ENCODE measurements around the gene GAGE12H.
"Not testable (repeated sequence)": the region's sequence is repeated elsewhere in the genome, so short reads cannot be mapped to it uniquely, and the experiment has no call there.

GAGE12H gene

GRCh38 chrX:49579649-49580048 lies at the start of gene GAGE12H:
Gene GAGE12H, plus strand, starts transcription at chrX:49579949. Its CDS starts 1,155 bp downstream, at chrX:49581104.
- not testable (repeated sequence) for DNase-seq

GRCh38 chrX:49531877-49532276 lies 47.9 kb upstream of the GAGE12H start, which contains the start of gene GAGE12C:
Gene GAGE12C, plus strand, starts transcription at chrX:49532177. Its CDS starts 1,155 bp downstream, at chrX:49533332.
- DNase-seq = not testable (repeated sequence)

- DNase-seq = not testable (repeated sequence)
Measured at GRCh38 chrX:49541433-49541832, 38.3 kb upstream of the GAGE12H start, which contains the start of gene GAGE12D. Gene GAGE12D, plus strand, starts transcription at chrX:49541733. Its CDS starts 1,155 bp downstream, at chrX:49542888.

- not testable (repeated sequence) for DNase-seq
Measured at GRCh38 chrX:49550989-49551388, 28.8 kb upstream of the GAGE12H start, which contains the start of gene GAGE12E. Gene GAGE12E, plus strand, starts transcription at chrX:49551289. Its CDS starts 1,155 bp downstream, at chrX:49552444.

- DNase-seq = not testable (repeated sequence)
Measured at GRCh38 chrX:49560542-49560941, 19.2 kb upstream of the GAGE12H start, which contains the start of gene GAGE12F. Gene GAGE12F, plus strand, starts transcription at chrX:49560842. Its CDS starts 1,155 bp downstream, at chrX:49561997.

GRCh38 chrX:49568728-49569127 lies 11.0 kb upstream of the GAGE12H start:
- DNase-seq = not testable (repeated sequence)

- DNase-seq = not testable (repeated sequence)
Measured at GRCh38 chrX:49569152-49569551, 10.6 kb upstream of the GAGE12H start.

- DNase-seq = not testable (repeated sequence)
Measured at GRCh38 chrX:49570100-49570499, 9.6 kb upstream of the GAGE12H start, which contains the start of gene GAGE12G. Gene GAGE12G, plus strand, starts transcription at chrX:49570400. Its CDS starts 1,155 bp downstream, at chrX:49571555.

GRCh38 chrX:49589196-49589595 lies 9.4 kb downstream of the GAGE12H start, which contains the start of gene GAGE2A:
Gene GAGE2A, plus strand, starts transcription at chrX:49589496. Its CDS starts 1,155 bp downstream, at chrX:49590651.
- DNase-seq = not testable (repeated sequence)

- peak; percentile 15 for DNase-seq
Measured at GRCh38 chrX:49589769-49590478, 10.2 kb downstream of the GAGE12H start.

- DNase-seq = not testable (repeated sequence)
Measured at GRCh38 chrX:49590488-49590887, 10.7 kb downstream of the GAGE12H start.

- DNase-seq = not testable (repeated sequence)
Measured at GRCh38 chrX:49598720-49599119, 19.0 kb downstream of the GAGE12H start, which contains the start of gene GAGE1. Gene GAGE1, plus strand, starts transcription at chrX:49599020. Its CDS starts 1,155 bp downstream, at chrX:49600175.

GRCh38 chrX:49610718-49611310 lies 31.1 kb downstream of the GAGE12H start:
- no peak for DNase-seq

- no peak for DNase-seq
Measured at GRCh38 chrX:49618574-49618973, 38.8 kb downstream of the GAGE12H start.

GRCh38 chrX:49627086-49627777 lies 47.5 kb downstream of the GAGE12H start:
- DNase-seq = peak; percentile 27
